Measurements from ENCODE around the gene PAWR. TPM values are rescaled to one million over a fixed set of nuclear protein-coding genes. Genes with fewer than 3 reads are reported as not detected.

The PAWR gene, protein sequence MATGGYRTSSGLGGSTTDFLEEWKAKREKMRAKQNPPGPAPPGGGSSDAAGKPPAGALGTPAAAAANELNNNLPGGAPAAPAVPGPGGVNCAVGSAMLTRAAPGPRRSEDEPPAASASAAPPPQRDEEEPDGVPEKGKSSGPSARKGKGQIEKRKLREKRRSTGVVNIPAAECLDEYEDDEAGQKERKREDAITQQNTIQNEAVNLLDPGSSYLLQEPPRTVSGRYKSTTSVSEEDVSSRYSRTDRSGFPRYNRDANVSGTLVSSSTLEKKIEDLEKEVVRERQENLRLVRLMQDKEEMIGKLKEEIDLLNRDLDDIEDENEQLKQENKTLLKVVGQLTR
- polyA plus RNA-seq (2012; ENCODE audit: low read depth, missing spikeins): 7.6 TPM

DNA sequence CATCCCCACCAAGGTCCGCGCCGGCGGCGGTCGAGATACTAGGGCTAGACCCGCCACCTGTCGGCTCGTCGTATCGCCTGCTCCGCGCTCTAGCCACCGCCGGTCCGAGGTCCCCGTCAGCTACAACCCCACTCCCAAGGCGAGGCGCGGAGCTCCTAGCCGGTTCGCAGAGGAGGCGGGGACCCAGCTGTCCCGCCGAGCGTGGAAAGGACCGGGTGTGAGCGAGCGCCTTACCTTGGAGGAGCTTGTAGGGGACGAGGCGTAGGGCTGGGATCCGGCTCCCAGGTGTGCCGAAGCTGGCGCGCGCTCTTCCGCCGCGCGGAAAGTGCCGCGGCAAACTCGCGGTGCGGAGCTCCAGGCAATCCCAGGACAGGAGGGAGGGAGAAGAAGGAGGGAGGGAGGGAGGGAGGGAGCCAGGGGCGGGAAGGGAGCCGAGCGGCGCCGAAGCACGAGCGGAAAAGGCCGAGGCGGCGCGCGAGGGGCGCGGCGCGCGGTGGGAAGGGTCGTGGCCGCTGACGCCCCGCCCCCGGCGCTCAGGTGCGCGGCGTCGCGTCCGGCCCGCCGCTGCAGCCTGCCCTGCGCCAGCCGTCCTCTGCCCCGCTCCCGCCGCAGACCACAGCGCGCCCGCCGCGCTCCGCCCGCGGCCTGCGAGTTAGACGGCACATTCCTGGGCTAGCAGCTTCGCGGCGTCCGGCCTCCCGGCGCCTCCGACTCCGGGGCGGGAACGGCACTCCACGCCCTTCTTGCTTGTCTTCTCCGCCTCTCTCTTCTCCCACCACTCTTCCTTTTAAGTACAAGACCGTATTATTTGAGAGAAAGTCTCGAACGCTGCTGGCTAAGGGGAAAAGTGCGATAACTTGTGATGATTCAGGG is at the start of gene PAWR:
Gene PAWR, minus strand, starts transcription at position 327 of the 873 bp plus-strand sequence. CDS start 720 bp downstream, outside the sequence.
- no peak for TF ChIP-seq POU2F2 (IDR thresholded peaks at IDR 0.05; ENCODE audit: low read depth, low read length)
- TF ChIP-seq SPI1 (IDR thresholded peaks at IDR 0.05; ENCODE audit: low read depth, low read length): no peak
- no peak for TF ChIP-seq POLR2A (IDR thresholded peaks at IDR 0.05; ENCODE audit: low read depth, low read length)
- TF ChIP-seq POLR2AphosphoS5 (IDR thresholded peaks at IDR 0.05; ENCODE audit: low read depth, low read length): no peak
- TF ChIP-seq TAF1 (IDR thresholded peaks at IDR 0.05; ENCODE audit: low read depth, low read length): no peak
- no peak for TF ChIP-seq PAX5 (IDR thresholded peaks at IDR 0.05; ENCODE audit: insufficient read depth, low read length, severe bottlenecking)
- FAIRE-seq: peak; percentile 92
- DNase-seq (ENCODE audit: insufficient read length, low spot score): peak; percentile 71

DNA sequence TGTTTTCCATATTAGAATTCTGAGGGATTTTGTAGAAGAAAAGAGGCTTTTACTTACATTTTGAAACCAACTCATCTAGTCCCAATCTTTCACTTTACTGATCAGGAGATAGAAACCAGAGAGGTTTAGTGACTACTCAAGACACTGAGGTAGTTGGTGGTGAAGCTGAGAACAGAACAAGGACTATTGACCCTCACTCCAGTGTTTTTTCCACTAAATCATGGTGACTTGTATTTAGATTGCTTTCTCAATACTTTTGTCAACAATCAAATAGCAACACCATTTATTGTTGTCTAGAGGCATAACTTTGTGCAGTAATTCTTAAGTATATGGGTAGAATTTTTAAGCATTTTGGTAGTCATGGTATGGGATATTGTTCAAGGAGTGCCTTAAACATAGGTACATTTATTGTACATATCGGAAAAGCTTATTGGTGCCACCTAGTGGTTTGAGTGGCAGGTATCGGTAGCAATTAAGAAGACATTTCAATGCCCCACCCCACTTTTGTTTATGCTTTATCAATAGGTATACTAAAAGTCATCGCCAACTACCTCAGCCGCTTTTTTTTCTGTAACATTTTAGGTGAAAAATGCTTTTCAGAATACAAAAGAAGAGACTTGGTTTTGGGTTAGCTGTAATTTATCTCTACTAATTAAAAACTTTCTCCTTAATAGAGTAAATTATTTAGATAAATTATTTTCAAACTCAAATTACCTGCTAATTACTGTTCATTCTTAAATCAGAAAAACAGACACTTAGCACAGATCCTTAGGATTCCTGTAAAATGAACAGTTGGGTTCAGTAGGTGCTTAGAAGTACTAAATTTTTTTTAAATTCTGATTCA is 47.3 kb upstream of the PAWR start:
- no peak for FAIRE-seq
- DNase-seq (ENCODE audit: insufficient read length, low spot score): peak; percentile 10
- TF ChIP-seq POLR2A (IDR thresholded peaks at IDR 0.05; ENCODE audit: low read depth, low read length) (no peak), POU2F2 (IDR thresholded peaks at IDR 0.05; ENCODE audit: low read depth, low read length) (no peak), SPI1 (IDR thresholded peaks at IDR 0.05; ENCODE audit: low read depth, low read length) (no peak), PAX5 (IDR thresholded peaks at IDR 0.05; ENCODE audit: insufficient read depth, low read length, severe bottlenecking) (no peak), POLR2AphosphoS5 (IDR thresholded peaks at IDR 0.05; ENCODE audit: low read depth, low read length) (no peak), TAF1 (IDR thresholded peaks at IDR 0.05; ENCODE audit: low read depth, low read length) (no peak)

DNA sequence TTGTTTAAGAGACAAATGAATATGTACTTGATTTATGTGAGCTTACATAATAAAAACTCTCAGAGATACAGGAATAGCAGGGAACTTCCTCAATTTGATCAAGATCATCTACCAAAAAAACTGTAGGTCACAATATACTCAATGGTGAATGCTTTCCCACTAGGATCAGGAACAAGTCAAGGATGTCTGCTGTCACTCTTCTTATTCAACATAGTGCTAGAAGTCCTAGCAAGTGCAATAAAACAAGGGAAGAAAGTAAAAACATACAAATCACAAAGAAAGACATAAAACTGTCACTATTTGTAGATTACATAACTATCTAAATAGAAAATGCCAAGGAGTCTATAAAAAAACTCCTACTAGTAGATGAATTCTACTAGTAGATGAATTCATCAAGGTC is 41.9 kb upstream of the PAWR start:
- FAIRE-seq (no peak), DNase-seq (ENCODE audit: insufficient read length, low spot score) (no peak)
- no peak for TF ChIP-seq POLR2AphosphoS5 (IDR thresholded peaks at IDR 0.05; ENCODE audit: low read depth, low read length)
- no peak for TF ChIP-seq PAX5 (IDR thresholded peaks at IDR 0.05; ENCODE audit: insufficient read depth, low read length, severe bottlenecking)

DNA sequence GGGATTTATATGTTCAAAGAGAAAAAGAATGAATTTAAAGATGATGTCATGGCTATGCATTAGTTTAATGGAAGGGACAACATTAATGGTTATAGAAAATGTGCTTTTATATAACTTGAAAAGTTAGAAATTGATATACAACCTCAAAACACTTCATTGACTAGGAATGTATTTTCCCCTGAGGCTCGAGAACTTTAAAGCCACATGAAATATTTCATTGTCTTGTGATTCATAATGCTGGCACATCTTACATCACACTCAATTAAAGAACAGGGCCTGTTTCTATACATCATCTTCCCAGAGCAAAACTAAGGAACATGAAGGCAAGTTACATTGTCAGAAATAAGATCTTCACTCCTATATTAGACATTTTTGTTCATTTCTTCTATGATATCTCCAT is 35.2 kb upstream of the PAWR start:
- DNase-seq (ENCODE audit: insufficient read length, low spot score): no peak
- no peak for TF ChIP-seq PAX5 (IDR thresholded peaks at IDR 0.05; ENCODE audit: insufficient read depth, low read length, severe bottlenecking)
- no peak for FAIRE-seq

DNA sequence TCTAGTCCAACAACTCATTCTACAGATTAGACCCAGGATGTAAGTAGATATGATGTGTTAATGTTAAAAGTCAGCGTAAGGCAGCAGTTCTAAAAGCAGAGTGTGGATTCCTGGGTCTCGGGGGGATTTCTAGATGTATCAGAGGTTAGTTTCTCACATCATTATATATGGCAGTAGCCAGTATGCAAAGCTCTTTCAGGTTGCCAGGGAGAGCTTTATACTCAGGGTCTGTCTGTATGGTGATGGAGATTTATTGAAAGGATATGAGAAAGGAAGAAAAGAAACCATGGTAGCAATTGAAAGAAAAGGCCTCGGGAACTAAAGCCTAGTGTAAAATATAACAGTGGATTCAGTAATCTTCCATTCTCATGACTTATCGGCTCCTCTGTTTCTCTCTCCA is 26.2 kb upstream of the PAWR start:
- TF ChIP-seq SPI1 (IDR thresholded peaks at IDR 0.05; ENCODE audit: low read depth, low read length) (no peak), PAX5 (IDR thresholded peaks at IDR 0.05; ENCODE audit: insufficient read depth, low read length, severe bottlenecking) (no peak), POLR2AphosphoS5 (IDR thresholded peaks at IDR 0.05; ENCODE audit: low read depth, low read length) (no peak), POU2F2 (IDR thresholded peaks at IDR 0.05; ENCODE audit: low read depth, low read length) (no peak), POLR2A (IDR thresholded peaks at IDR 0.05; ENCODE audit: low read depth, low read length) (no peak), TAF1 (IDR thresholded peaks at IDR 0.05; ENCODE audit: low read depth, low read length) (no peak)
- FAIRE-seq: no peak
- DNase-seq (ENCODE audit: insufficient read length, low spot score): no peak

DNA sequence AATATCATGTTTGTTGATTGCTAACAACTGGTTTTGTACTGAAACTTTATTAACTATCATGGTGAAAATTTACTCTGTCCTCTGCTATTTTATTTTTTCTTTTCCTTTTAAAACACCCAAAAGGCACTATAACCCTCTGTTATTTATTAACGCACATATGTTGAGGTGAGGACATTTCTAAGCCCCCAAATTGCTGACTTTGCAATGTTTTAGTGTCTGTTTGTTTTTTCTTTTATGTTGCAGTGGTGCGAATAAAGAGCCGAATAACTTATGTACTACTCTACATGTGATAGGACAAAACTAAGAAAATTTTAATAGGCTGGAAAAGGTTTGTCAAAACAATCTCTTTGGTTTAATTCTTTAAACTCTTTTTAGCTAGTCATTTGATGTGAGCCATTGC is 24.5 kb upstream of the PAWR start:
- DNase-seq (ENCODE audit: insufficient read length, low spot score) (no peak), FAIRE-seq (no peak)
- TF ChIP-seq POLR2A (IDR thresholded peaks at IDR 0.05; ENCODE audit: low read depth, low read length) (no peak), POU2F2 (IDR thresholded peaks at IDR 0.05; ENCODE audit: low read depth, low read length) (no peak), POLR2AphosphoS5 (IDR thresholded peaks at IDR 0.05; ENCODE audit: low read depth, low read length) (no peak), PAX5 (IDR thresholded peaks at IDR 0.05; ENCODE audit: insufficient read depth, low read length, severe bottlenecking) (no peak), TAF1 (IDR thresholded peaks at IDR 0.05; ENCODE audit: low read depth, low read length) (no peak), SPI1 (IDR thresholded peaks at IDR 0.05; ENCODE audit: low read depth, low read length) (no peak)

DNA sequence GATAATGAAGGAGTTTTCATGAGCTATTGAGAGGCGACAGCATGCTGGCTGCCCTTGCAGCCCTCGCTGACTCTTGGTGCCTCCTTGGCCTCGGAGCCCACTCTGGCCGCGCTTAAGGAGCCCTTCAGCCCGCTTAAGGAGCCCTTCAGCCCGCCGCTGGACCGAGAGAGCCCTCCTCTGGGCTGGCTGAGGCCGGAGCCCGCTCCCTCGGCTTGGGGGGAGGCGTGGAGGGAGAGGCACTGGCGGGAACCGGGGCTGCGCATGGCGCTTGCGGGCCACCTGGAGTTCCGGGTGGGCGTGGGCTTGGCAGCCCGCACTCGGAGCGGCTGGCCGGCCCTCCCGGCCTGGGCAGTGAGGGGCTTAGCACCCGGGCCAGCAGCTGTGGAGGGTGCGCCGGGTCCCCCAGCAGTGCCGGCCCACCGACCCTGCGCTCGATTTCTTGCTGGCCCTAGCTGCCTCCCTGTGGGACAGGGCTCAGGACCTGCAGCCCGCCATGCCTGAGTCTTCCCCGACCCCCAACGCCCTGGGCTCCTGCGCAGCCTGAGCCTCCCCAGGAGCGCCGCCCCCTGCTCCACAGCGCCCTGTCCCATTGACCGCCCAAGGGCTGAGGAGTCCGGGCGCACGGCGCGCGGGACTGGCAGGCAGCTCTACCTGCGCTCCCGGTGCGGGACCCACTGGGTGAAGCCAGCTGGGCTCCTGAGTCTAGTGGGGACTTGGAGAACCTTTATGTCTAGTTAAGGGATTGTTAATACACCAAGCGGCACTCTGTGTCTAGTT is 20.1 kb upstream of the PAWR start:
- TF ChIP-seq SPI1 (IDR thresholded peaks at IDR 0.05; ENCODE audit: low read depth, low read length): no peak
- no peak for TF ChIP-seq TAF1 (IDR thresholded peaks at IDR 0.05; ENCODE audit: low read depth, low read length)
- no peak for TF ChIP-seq PAX5 (IDR thresholded peaks at IDR 0.05; ENCODE audit: insufficient read depth, low read length, severe bottlenecking)
- TF ChIP-seq POU2F2 (IDR thresholded peaks at IDR 0.05; ENCODE audit: low read depth, low read length): no peak
- no peak for TF ChIP-seq POLR2AphosphoS5 (IDR thresholded peaks at IDR 0.05; ENCODE audit: low read depth, low read length)
- no peak for TF ChIP-seq POLR2A (IDR thresholded peaks at IDR 0.05; ENCODE audit: low read depth, low read length)
- no peak for DNase-seq (ENCODE audit: insufficient read length, low spot score)
- no peak for FAIRE-seq

DNA sequence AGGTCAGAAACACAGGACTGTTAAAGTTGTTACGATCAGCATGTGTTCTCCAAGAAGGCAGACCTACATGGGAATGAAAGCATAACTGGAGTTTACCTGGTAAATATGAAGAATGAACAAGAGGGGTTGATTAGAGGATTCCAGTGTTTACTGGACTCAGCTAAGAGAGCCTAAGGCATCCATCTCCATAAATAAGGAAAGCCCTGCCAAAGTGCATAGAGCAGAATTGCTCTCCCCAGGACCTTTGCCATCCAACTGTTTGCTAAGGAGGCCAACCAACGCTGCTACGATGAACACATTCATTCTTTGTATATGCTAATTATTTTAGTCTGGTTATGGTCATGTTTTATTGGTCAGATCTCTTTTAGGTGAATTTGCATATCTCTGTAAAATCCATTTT is 17.1 kb upstream of the PAWR start:
- no peak for FAIRE-seq
- no peak for DNase-seq (ENCODE audit: insufficient read length, low spot score)
- TF ChIP-seq PAX5 (IDR thresholded peaks at IDR 0.05; ENCODE audit: insufficient read depth, low read length, severe bottlenecking) (no peak), POLR2A (IDR thresholded peaks at IDR 0.05; ENCODE audit: low read depth, low read length) (no peak), TAF1 (IDR thresholded peaks at IDR 0.05; ENCODE audit: low read depth, low read length) (no peak), POU2F2 (IDR thresholded peaks at IDR 0.05; ENCODE audit: low read depth, low read length) (no peak), POLR2AphosphoS5 (IDR thresholded peaks at IDR 0.05; ENCODE audit: low read depth, low read length) (no peak), SPI1 (IDR thresholded peaks at IDR 0.05; ENCODE audit: low read depth, low read length) (no peak)
